HL-60 (cell line): Measurements from ENCODE around the gene TIMM9.

Experiments
- DNase-seq, 2 experiments: peaks; one replicate each; pipeline ENCODE4 v3.0.0-alpha.2; 2010 to 2020; ENCODE audit warnings: low read depth in 1 of 2, low spot score in 1 of 2
- H3K27ac ChIP-seq: fragments of 250-450 bp; sonication (Bioruptor Pico); replicated peaks from 2 replicates; pipeline ENCODE4 v1.5.1; 2020; ENCODE audit warnings: mild to moderate bottlenecking, moderate library complexity
- H3K27me3 ChIP-seq: fragments of 250-450 bp; sonication (Bioruptor Pico); 2 replicates; pipeline ENCODE4 v1.5.1; 2021; ENCODE audit warnings: mild to moderate bottlenecking, moderate library complexity; ENCODE audit not compliant: insufficient read depth, poor library complexity, severe bottlenecking
- H3K4me3 ChIP-seq: replicated peaks from 2 replicates; pipeline ENCODE4 v1.5.1; 2011; ENCODE audit warnings: mild to moderate bottlenecking, control low read depth, low read length; ENCODE audit not compliant: insufficient read depth
- CTCF ChIP-seq: IDR thresholded peaks from one replicate; pipeline ENCODE4 v1.5.1; 2011; ENCODE audit warnings: low read length, control low read depth, inconsistent platforms; ENCODE audit not compliant: insufficient read depth
- GABPA ChIP-seq: IDR thresholded peaks from 2 replicates; pipeline ENCODE4 v1.6.1; 2012; ENCODE audit warnings: low read depth
- POLR2AphosphoS5 ChIP-seq: IDR thresholded peaks from 2 replicates; pipeline ENCODE4 v1.6.1; 2012; ENCODE audit warnings: low read depth
- REST ChIP-seq: IDR thresholded peaks from 2 replicates; pipeline ENCODE4 v1.6.1; 2012; ENCODE audit warnings: low read depth; ENCODE audit not compliant: insufficient replicate concordance
- SPI1 ChIP-seq: IDR thresholded peaks from 2 replicates; pipeline ENCODE4 v1.6.1; 2012; ENCODE audit warnings: low read depth, mild to moderate bottlenecking, borderline replicate concordance

The TIMM9 gene

GRCh38 chr14:58455593-58456265 is 28.4 kb upstream of the TIMM9 start:
- TF ChIP-seq GABPA (no peak), REST (no peak), POLR2AphosphoS5 (no peak), SPI1 (no peak), CTCF (no peak)
- no peak for DNase-seq
- Histone ChIP-seq H3K4me3 (no peak overlapping the region), H3K27me3 (no peaks in the 10 kb centered on the region), H3K27ac (no peak overlapping the region)

GRCh38 chr14:58444627-58445026 is 17.3 kb upstream of the TIMM9 start:
- no peaks in the 10 kb centered on the region for H3K27me3 ChIP-seq
- H3K4me3 ChIP-seq, result no peak overlapping the region
- no peak overlapping the region for H3K27ac ChIP-seq
- TF ChIP-seq GABPA (no peak), REST (no peak), SPI1 (no peak), CTCF (no peak), POLR2AphosphoS5 (no peak)
- DNase-seq, result no peak

GRCh38 chr14:58439476-58439875 is 12.1 kb upstream of the TIMM9 start:
- no peaks in the 10 kb centered on the region for H3K27me3 ChIP-seq
- H3K4me3 ChIP-seq, result no peak overlapping the region
- TF ChIP-seq CTCF (no peak), REST (no peak), SPI1 (no peak), POLR2AphosphoS5 (no peak), GABPA (no peak)
- DNase-seq, result no peak
- no peak overlapping the region for H3K27ac ChIP-seq
